HG03139 (cell line): ENCODE measurements around the gene SLC35E1.
"Not testable (repeated sequence)": the region's sequence is repeated elsewhere in the genome, so short reads cannot be mapped to it uniquely, and the experiment has no call there.

Source experiments
- ATAC-seq: cut with Tn5 transposase; IDR thresholded peaks from one replicate; pipeline ENCODE4 v1.9.1; 2021; ENCODE audit not compliant: unreplicated experiment

The SLC35E1 gene

DNA sequence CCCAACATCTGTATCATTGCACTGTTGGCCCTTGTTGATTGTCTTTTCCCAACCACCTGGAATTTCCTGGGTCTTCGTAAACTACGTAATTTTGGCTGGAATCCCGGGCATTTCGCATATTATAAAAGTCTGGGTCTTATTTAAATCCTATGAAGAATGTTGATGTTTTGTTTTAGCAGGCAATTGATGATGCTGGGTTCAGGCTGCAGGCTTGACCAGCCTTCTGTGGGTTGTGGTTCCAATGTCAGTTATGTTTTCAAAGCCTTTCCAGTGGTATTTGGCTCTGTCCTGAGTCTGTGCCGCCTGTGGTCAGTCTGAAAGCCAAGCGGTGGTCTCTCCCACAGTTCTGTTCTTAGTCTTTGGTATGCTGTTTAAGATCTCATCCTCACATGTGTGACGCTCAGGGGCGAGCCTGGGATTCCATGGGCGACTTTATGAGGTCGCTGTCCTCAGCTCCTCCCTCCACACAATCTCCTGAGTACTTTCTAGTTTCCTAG lies 12.4 kb downstream of the SLC35E1 start:
- ATAC-seq, result no peak

- ATAC-seq, result no peak
Observed at GRCh38 chr19:16554776-16555175, 17.4 kb downstream of the SLC35E1 start.

DNA sequence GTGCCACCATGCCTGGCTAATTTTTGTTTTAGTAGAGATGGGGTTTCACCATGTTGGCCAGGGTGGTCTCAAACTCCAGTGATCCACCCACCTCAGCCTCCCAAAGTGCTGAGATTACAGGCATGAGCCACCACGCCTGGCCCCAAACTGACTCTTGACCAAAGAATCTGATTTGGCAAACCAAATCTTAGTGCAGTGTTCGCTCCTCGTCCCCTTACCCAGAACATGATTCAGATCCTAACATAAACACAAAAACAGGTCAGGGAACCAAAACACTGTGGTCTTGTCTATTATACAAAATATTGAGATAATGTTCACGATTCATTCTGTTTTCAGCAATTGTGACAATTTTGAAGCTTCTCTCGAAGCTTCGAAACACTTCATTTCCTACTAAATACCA lies 20.3 kb downstream of the SLC35E1 start:
- not testable (repeated sequence) for ATAC-seq

DNA sequence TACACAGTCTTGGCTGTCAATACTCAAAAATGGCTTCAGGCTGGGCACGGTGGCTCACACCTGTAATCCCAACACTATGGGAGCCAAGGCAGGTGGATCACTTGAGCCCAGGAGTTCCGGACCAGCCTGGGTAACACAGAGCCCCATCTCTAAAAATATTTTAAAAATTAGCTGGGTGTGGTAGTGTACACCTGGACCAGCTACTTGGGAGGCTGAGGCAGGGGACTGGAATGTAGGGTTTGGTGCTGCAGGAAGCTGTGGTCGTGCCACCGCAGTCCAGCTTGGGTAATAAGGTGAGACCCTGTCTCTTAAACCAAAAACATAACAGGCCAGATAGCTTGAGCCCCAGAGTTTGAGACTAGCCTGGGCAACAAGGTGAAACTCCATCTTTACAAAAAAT lies 23.3 kb downstream of the SLC35E1 start:
- ATAC-seq, result no peak

DNA sequence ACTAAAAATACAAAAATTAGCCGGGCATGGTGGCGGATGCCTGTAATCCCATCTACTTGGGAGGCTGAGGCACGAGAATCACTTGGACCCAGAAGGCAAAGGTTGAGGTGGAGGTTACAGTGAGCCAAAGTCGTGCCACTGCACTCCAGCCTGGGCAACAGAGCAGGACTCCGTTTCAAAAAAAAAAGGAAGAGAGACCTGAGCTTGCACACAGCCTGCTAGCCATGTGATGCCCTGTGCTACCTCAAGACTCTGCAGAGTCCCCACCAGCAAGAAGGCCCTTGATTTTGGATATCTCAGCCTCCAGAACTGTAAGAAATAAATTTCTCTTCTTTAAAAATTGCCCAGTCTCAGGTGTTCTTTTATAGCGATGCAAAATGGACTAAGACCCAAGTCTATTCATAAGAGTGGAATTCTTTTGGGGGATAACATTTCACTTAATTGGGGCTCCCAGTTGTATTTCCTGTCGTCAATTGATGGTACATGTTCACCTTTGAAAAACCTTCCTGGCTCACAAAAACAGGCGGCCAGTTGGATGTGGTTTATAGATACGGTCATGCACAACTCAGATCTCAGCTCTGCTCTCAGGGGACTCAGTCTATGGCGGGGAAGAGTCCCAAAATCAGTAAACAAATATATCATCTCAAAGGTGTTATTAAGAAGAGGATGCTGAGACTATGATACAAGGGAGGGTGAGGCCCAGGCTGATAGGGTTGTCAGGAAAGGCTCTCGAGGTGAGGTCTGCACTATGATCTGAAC lies 27.6 kb downstream of the SLC35E1 start:
- ATAC-seq, result no peak

DNA sequence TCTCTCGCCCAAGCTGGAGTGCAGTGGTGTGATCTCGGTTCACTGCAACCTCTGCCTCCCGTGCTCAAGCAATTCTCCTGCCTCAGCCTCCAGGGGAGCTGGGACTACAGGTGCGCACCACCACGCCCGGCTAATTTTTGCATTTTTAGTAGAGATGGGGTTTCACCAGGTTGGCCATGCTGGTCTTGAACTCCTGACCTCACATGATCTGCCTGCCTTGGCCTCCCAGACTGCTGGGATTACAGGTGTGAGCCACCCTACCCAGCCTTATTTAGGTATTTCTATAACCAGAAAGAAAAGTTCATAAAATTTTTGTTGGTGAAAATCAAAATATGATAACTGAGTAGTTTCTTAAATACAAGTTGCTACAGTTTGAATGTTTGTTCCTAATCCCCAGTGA lies 28.5 kb downstream of the SLC35E1 start:
- not testable (repeated sequence) for ATAC-seq

DNA sequence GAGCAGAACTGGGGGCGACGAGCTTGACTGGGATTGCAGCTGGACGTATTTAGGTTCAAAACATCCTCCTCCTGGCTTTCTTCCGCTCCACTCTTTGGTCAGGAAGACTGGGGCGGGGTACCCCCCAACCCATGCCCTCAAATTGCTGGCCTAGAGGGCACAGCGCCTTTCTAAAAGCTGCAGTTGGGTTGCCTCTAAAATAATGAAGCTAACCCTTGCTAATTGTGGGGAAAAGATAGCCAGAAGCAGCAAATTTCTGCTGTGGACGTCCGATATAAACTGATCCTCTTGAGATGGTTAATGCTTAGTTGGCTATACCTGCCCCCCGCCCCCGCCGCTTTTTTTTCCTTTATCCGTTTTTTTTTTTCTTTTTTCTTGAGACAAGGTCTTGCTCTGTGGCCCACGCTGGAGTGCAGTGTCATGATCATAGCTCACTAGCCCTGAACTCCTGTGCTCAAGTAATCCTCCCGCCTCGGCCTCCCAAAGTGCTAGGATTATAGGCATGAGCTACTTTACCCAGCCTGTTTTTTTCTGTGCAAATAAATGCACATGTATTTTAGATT lies 29.2 kb downstream of the SLC35E1 start:
- no peak for ATAC-seq

GRCh38 chr19:16542045-16542909 lies 29.9 kb downstream of the SLC35E1 start, which contains the start of gene CHERP:
Gene CHERP (minus strand): TSS chr19:16542437. CDS start chr19:16542378, 59 bp downstream.
- ATAC-seq, result peak; percentile 60

DNA sequence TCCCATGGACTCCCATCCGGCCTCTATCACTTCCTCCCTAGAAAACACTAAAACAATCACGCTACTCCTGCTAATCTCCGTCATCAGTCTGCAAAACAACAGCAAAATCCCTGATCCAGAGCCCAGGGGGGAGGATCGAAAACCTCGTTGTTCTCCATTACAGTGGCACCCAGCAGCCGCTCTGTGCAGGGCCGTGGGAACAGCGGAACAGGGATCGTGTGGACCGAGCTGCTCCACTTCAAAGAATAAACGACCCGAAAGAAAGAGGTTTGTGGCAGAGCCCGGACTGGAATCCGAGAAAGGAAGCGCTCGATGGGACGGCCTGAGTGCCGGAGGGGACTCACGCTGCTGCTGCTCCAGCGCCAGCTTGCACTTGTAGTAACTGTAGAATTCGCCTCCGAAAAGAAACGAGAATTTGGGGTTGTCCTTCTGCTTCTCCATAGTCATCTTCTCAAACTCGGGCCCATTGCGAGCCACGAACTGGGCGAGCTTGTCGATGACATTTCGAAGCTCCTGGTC lies 30.6 kb downstream of the SLC35E1 start:
- ATAC-seq, result peak; percentile 4

DNA sequence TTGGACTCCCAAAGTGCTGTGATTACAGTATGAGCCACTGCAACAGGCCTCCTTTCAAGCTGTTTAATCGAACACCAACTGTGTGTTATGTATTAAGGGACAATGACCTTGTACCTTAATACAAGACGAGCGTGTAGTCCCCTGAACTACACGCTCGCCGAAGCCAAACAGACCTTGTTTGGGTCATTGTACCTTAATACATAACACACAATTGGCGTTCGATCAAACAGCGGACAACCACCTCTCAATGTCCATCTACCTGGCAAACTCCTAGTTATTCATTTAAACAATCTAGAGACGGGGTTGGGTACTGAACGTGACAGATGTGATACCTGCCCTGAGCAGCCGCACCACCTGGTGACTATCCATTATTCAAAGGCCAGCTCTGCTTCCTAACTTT lies 31.3 kb downstream of the SLC35E1 start:
- ATAC-seq, result no peak

DNA sequence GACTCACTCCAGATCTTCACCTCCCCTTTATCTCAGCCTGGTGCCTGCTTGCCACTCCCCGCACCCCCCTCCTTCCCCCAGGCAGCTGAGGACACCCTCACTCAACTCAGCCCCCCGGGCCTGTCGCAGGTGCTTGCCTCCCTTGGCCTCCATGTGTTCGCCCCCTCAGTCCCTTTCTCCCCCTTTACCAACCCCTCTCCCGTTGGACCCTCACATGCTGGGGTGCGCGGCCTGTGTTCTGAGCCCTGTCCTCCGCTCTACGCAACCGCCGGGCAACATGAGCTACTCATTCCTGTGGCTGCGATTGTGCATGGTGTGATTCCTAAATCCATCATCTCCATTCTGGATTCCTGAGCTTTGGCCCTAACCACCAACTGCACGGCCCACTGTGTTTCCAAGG lies 35.1 kb downstream of the SLC35E1 start:
- no peak for ATAC-seq

- no peak for ATAC-seq
Observed at GRCh38 chr19:16536130-16536529, 36.1 kb downstream of the SLC35E1 start.

- no peak for ATAC-seq
Observed at GRCh38 chr19:16535381-16535780, 36.8 kb downstream of the SLC35E1 start.

DNA sequence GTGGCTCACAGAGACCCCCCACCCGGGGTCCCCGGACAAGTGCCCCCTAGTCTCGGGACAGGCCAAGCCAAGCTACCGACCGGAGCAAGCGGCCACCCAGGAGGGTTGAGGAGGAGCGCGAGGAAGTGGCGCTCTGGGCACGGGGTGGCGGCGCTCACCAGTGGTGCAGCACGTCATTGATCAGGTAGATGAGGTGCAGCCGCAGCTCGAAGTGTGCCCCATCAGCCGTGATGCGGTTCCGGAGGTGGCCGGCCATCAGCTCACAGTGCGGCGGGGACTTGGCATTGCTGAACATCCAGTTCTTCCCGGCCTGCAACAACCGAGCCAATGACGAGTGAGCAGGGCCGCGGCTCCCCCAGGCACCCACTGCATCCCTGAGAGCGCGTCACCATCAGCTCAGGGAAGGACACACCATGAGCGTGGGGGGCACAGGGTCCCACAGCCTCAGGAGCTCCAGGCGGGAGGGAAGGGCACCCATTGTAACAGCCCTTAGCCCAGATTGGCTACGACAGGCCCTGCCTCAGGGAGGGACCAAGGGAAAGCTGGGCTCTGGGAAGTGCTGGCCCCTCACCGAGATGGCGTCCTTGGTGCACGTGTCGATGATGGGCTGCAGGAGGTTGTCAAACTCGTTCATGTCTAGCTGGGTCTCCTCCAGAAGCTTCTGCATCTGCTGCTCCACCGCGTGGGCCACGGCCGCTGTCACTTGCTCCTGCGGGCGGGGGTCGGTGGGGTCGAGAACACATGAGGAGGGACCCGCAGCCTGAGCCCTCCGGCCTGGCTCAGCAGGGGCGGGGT lies 39.6 kb downstream of the SLC35E1 start:
- no peak for ATAC-seq

DNA sequence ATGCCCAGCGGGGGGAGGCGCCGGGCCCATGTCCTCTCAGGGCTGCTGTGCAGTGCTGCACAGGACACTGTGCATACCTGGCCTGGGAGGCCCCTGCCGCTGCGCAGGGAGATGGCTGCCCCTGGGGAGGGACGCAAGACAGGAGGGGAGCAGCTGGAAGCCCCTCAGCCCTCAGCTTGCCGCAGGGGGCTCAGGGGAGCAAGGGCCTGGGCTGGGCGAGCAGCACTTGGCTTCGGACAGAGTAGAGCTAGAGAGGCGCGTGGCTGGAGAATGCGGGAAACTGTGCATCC lies 40.9 kb downstream of the SLC35E1 start:
- no peak for ATAC-seq

GRCh38 chr19:16530540-16531379 lies 41.5 kb downstream of the SLC35E1 start:
- ATAC-seq, result no peak

GRCh38 chr19:16529466-16530144 lies 42.6 kb downstream of the SLC35E1 start:
- ATAC-seq, result no peak

DNA sequence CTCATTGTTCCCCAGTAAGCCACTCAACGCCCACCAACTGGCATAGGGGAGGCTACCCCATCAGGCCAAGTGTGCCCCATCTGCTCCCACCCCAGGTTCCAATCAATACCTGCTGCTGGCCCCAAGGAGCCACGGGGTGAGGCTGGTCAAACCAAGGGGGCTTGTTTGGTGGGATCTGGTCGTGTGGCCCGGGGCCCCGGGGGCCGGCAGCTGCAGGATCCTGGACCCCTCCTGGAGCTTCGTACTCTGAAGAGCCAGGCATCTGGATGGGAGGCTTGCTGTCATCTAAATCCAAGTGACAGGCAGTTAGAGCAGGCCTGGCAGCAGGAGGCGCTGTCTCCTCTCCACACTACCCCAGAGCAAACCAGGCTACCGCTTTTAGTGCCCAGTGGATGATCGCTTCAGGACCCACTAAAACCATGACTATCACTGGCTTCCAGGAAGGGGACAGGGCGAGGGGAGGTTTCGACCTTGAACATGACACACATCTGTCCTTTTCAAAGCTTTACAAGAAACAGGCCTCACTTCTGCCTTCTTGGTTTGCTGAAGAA lies 44.2 kb downstream of the SLC35E1 start:
- ATAC-seq, result no peak

DNA sequence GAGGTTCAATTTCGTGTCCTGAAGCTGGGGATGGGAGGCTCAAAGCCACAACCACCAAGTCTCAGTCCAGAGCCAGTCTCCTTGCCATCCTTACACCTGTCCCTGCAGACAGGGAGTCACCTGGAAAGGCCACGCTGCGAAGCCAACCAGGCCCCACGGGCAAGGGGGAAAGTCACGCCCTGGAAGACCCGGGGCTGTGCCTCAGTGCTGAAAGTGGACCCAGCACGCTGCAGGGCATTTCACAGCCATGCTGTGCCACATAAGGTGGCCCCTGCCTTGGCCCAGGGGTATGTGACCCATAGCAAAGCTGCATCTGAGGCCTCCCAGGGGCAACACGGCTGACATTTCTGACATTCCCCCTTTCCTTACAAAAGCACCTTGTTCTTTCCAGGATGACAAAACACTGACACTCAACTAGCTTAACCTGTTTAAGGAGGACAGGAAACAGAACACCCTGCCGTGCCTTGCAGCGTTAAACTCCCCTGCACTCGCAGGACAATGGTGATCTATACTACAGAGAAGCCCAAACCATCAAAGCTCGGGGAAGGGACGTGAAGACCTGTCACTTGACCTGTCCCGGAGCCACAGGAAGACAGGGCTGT lies 44.8 kb downstream of the SLC35E1 start:
- no peak for ATAC-seq
